ENCODE data around the gene LAG3.

Gene LAG3

DNA sequence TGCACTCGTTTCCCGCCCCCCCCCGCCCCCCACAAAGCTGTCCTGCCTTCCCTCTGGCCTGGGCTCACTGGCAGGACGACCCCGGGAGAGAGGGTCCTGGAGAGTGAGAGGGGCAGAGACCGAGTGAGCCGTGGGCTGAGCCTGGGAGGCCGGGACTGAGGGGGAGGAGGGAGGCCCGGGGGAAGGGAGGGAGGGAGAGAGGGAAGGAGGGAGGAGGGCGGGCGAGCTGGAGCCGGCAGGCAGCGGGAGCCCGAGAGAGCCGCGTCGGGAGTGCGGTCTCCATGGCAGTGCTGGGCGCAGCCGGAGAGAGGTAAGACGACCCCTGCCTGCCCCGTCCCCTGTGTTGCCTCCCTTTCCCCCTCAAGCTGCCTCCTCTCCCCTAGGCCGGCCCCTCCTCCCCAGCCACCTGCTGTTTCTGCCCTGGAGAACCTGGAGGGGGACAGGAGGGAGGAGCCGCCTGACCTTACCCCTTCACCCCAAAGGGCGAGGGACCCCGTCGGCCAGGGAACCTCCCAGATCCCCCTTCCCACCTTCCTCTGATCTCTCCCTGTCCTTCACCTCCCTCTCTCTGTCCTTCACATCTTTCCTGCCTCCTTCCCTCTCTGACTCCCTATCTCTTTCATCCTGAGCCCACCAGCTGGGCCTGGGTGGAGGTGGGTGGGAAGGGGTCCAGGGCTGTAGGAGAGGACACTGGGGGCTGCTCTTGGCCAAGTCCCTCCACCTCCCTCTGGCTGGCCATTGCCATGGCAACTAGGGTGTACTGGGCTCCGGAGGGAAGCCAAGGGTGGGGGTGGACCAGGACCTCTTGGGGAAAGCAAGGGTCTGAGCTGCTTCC, 49.5 kb downstream of the LAG3 start, which contains the start of gene GPR162:
Gene GPR162, plus strand, starts transcription at position 231 of the 835 bp plus-strand sequence. CDS start 2,078 bp downstream, outside the sequence.
- no peak for DNase-seq (ENCODE audit: low read depth)
- H3K4me3 ChIP-seq (ENCODE audit: control insufficient read depth, low read depth, low read length): peak within 1 kb of the TSS; percentile 41
- no peak for TF ChIP-seq CTCF (conservative IDR thresholded peaks at IDR 0.05; ENCODE audit: control insufficient read depth, insufficient read depth, low read depth, low read length)

GRCh38 chr12:6822426-6823135, 50.3 kb downstream of the LAG3 start:
- H3K4me3 ChIP-seq (ENCODE audit: control insufficient read depth, low read depth, low read length): no peak overlapping the region
- DNase-seq (ENCODE audit: low read depth): no peak

DNA sequence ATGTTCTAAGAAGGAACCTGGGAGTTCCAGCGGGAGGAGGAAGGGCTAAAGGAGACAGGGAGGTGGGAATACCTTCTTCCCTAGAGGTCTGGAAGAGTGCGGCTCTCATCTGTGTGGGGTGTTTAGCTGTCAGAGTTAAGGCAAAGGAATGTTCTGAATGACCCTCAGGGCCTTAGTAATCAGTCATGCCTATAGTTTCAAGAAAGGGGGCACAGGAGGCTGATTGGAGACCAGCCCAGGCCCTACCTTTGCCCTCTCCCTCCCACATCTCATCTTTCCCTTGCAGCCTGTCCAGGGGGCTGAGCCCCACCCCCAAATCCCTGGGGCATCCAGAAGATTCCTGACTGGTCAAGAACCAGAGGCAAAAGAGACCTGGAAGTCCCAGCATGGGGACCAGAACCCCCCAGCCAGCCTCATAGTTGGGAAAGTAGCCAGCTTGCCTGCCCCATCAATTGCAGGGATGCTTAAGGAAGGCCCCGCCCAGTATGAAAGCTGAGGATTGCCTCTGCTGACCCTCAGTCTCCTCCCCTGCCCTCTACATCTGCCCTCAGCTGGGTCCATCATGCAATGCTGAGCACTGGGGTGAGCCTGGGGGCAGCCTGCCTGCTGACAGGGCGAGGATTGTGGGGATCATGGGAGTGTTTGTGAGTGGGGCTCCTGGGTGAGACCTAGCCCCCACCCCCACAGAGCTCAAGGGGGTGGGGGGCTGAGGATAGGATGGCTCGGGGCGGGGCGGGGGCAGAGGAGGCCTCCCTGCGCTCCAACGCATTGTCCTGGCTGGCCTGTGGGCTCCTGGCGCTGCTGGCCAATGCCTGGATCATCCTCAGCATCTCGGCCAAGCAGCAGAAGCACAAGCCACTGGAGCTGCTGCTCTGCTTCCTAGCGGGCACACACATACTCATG, 51.1 kb downstream of the LAG3 start:
- no peak for TF ChIP-seq CTCF (conservative IDR thresholded peaks at IDR 0.05; ENCODE audit: control insufficient read depth, insufficient read depth, low read depth, low read length)
- no peak for DNase-seq (ENCODE audit: low read depth)
- H3K4me3 ChIP-seq (ENCODE audit: control insufficient read depth, low read depth, low read length): no peak overlapping the region

More at GRCh38 chr12:6822426-6823135, 50.3 kb downstream of the LAG3 start:
- TF ChIP-seq CTCF (conservative IDR thresholded peaks at IDR 0.05; ENCODE audit: control insufficient read depth, insufficient read depth, low read depth, low read length): no peak

GRCh38 chr12:6824085-6824775, 51.9 kb downstream of the LAG3 start:
- no peak overlapping the region for H3K4me3 ChIP-seq (ENCODE audit: control insufficient read depth, low read depth, low read length)
- no peak for TF ChIP-seq CTCF (conservative IDR thresholded peaks at IDR 0.05; ENCODE audit: control insufficient read depth, insufficient read depth, low read depth, low read length)
- no peak for DNase-seq (ENCODE audit: low read depth)

- peak; percentile 60 for DNase-seq (ENCODE audit: low read depth)
- H3K4me3 ChIP-seq (ENCODE audit: control insufficient read depth, low read depth, low read length): peak overlapping the region; percentile 48
- TF ChIP-seq CTCF (conservative IDR thresholded peaks at IDR 0.05; ENCODE audit: control insufficient read depth, insufficient read depth, low read depth, low read length): no peak
Observed at GRCh38 chr12:6824901-6825381, 52.6 kb downstream of the LAG3 start.

All from fibroblast of mammary gland (primary cell).